Measurements from ENCODE around the gene MAP3K12. TPM values are rescaled to one million over a fixed set of nuclear protein-coding genes. Genes with fewer than 3 reads are reported as not detected.

Gene MAP3K12
- total RNA-seq, 1 experiment from 2014 or later, result 14.7 TPM

GRCh38 chr12:53461059-53461458 lies 38.2 kb downstream of the MAP3K12 start:
- Histone ChIP-seq H3K4me1 (replicated peaks; ENCODE audit: insufficient read depth) (no peaks in the 10 kb centered on the region), H3K9me3 (ENCODE audit: insufficient read depth, low read depth) (no peaks in the 10 kb centered on the region), H3F3A (ENCODE audit: insufficient read depth, low read depth) (peaks cover 81% of the 10 kb centered on the region), H2AFZ (no peak overlapping the region), H3K27ac (no peak overlapping the region), H3K27me3 (ENCODE audit: insufficient read depth, low read depth) (no peaks in the 10 kb centered on the region), H3K4me3 (no peak overlapping the region), H3K79me2 (ENCODE audit: low read depth) (peaks cover 79% of the 10 kb centered on the region), H3K9me2 (ENCODE audit: insufficient read depth) (no peaks in the 10 kb centered on the region), H4K20me1 (ENCODE audit: insufficient read depth) (peaks cover 97% of the 10 kb centered on the region), H3K36me3 (ENCODE audit: low read depth) (peaks cover 87% of the 10 kb centered on the region), H3K4me2 (no peak overlapping the region)
- ChIA-PET POLR2A (ENCODE audit: unreplicated experiment) (no interaction called here), CTCF (no interaction called here)
- DNase-seq, result no peak
- TF ChIP-seq EZH2 (IDR thresholded peaks at IDR 0.05; ENCODE audit: low read depth), result no peak
- TF ChIP-seq CTCF (conservative IDR thresholded peaks at IDR 0.05), result no peak
- intact Hi-C loops (cut with micrococcal nuclease; ENCODE audit: unreplicated experiment), result no loop called here
- BruUV-seq (replicated peaks), result no TSS peak

GRCh38 chr12:53459097-53459496 lies 40.2 kb downstream of the MAP3K12 start:
- H3K27ac ChIP-seq, result no peak overlapping the region
- DNase-seq, result no peak
- H3F3A ChIP-seq (ENCODE audit: insufficient read depth, low read depth), result peaks cover 86% of the 10 kb centered on the region
- no peaks in the 10 kb centered on the region for H3K9me3 ChIP-seq (ENCODE audit: insufficient read depth, low read depth)
- intact Hi-C loops (cut with micrococcal nuclease; ENCODE audit: unreplicated experiment), result no loop called here
- H4K20me1 ChIP-seq (ENCODE audit: insufficient read depth), result peaks cover 99% of the 10 kb centered on the region
- H3K27me3 ChIP-seq (ENCODE audit: insufficient read depth, low read depth), result no peaks in the 10 kb centered on the region
- no peak overlapping the region for H2AFZ ChIP-seq
- H3K79me2 ChIP-seq (ENCODE audit: low read depth), result peaks cover 94% of the 10 kb centered on the region
- no peaks in the 10 kb centered on the region for H3K9me2 ChIP-seq (ENCODE audit: insufficient read depth)
- H3K36me3 ChIP-seq (ENCODE audit: low read depth), result peaks cover 95% of the 10 kb centered on the region
- BruUV-seq (replicated peaks), result no TSS peak
- peaks cover 3% of the 10 kb centered on the region; the same call in 1 of the 2 replicates for H3K4me1 ChIP-seq (replicated peaks; ENCODE audit: insufficient read depth)
- H3K4me2 ChIP-seq, result no peak overlapping the region
- no peak overlapping the region for H3K4me3 ChIP-seq
- TF ChIP-seq CTCF (conservative IDR thresholded peaks at IDR 0.05) (no peak), EZH2 (IDR thresholded peaks at IDR 0.05; ENCODE audit: low read depth) (no peak)
- ChIA-PET POLR2A (ENCODE audit: unreplicated experiment) (interaction anchor here (0.7 kb wide), 1 partner anchor 38 kb away, joined by 16 read pairs; no protein-coding TSS in a partner anchor), CTCF (no interaction called here)

- H3F3A ChIP-seq (ENCODE audit: insufficient read depth, low read depth), result peaks cover 76% of the 10 kb centered on the region
- no peak for DNase-seq
- no peaks in the 10 kb centered on the region for H3K9me2 ChIP-seq (ENCODE audit: insufficient read depth)
- peaks cover 82% of the 10 kb centered on the region for H3K36me3 ChIP-seq (ENCODE audit: low read depth)
- no peak overlapping the region for H3K27ac ChIP-seq
- intact Hi-C loops (cut with micrococcal nuclease; ENCODE audit: unreplicated experiment), result no loop called here
- H3K27me3 ChIP-seq (ENCODE audit: insufficient read depth, low read depth), result no peaks in the 10 kb centered on the region
- no peaks in the 10 kb centered on the region for H3K9me3 ChIP-seq (ENCODE audit: insufficient read depth, low read depth)
- H3K79me2 ChIP-seq (ENCODE audit: low read depth), result peaks cover 97% of the 10 kb centered on the region
- BruUV-seq (replicated peaks), result no TSS peak
- H3K4me1 ChIP-seq (replicated peaks; ENCODE audit: insufficient read depth), result peaks cover 13% of the 10 kb centered on the region
- POLR2A ChIA-PET (ENCODE audit: unreplicated experiment), result interaction anchor here (0.7 kb wide), 1 partner anchor 18 kb away, joined by 4 read pairs; no protein-coding TSS in a partner anchor
- no peak overlapping the region for H3K4me2 ChIP-seq
- TF ChIP-seq EZH2 (IDR thresholded peaks at IDR 0.05; ENCODE audit: low read depth) (no peak), CTCF (conservative IDR thresholded peaks at IDR 0.05) (no peak)
- no peak overlapping the region for H2AFZ ChIP-seq
- CTCF ChIA-PET, result no interaction called here
- H3K4me3 ChIP-seq, result no peak overlapping the region
- peaks cover 93% of the 10 kb centered on the region for H4K20me1 ChIP-seq (ENCODE audit: insufficient read depth)
Measured at GRCh38 chr12:53456654-53457366, 42.4 kb downstream of the MAP3K12 start.

All from PC-9 (cell line).